Measurements from ENCODE around the gene CFAP43. TPM values are rescaled to one million over a fixed set of nuclear protein-coding genes. Genes with fewer than 3 reads are reported as not detected.

Gene CFAP43
- total and polyA plus RNA-seq, 10 of the 15 experiments (the other 5 are each of a cell fraction or from before 2014, with no cell fraction given): 0.06 to 0.14 (median 0.10) TPM; not detected in 5

GRCh38 chr10:104104418-104104817, 127.7 kb downstream of the CFAP43 start:
- Histone ChIP-seq H3K36me3 (ENCODE audit: control insufficient read depth in 2 of 2, insufficient read depth in 2 of 2, low read length in 1 of 2) (no peaks in the 10 kb centered on the region), H3K4me3 (no peak overlapping the region), H3K4me1 (ENCODE audit: control insufficient read depth, insufficient read depth, low read length) (no peaks in the 10 kb centered on the region), H3K27ac (ENCODE audit: control insufficient read depth, insufficient read depth) (no peak overlapping the region), H3K4me2 (ENCODE audit: control insufficient read depth, insufficient read depth) (no peak overlapping the region), H3K9me3 (replicated peaks; ENCODE audit: control insufficient read depth, insufficient read depth, low read length) (no peaks in the 10 kb centered on the region), H2AFZ (ENCODE audit: control insufficient read depth, low read depth, low read length) (no peak overlapping the region), H3K27me3 (replicated peaks in 1 of 2; ENCODE audit: control insufficient read depth in 2 of 2, insufficient read depth in 2 of 2, low read length in 1 of 2) (no peaks in the 10 kb centered on the region), H3K79me2 (ENCODE audit: control insufficient read depth, insufficient read depth, low read length) (no peaks in the 10 kb centered on the region), H3K9ac (ENCODE audit: control insufficient read depth, insufficient read depth, low read length) (no peak overlapping the region), H4K20me1 (ENCODE audit: control insufficient read depth, insufficient read depth) (no peaks in the 10 kb centered on the region)
- ChIA-PET SMC1A (ENCODE audit: uncharacterized antibody, unreplicated experiment) (interaction anchor here (1.0 to 2.7 kb wide), 4 partner anchors 12 to 78 kb away, joined by 3 to 19 read pairs (median 4); partner anchors contain the start of gene SFR1), CTCF (interaction anchor here (1.4 to 2.3 kb wide), 6 partner anchors 10 to 214 kb away, joined by 3 to 8 read pairs (median 5); partner anchors contain the start of gene SFR1), POLR2A (interaction anchor here (1.2 to 1.4 kb wide), 3 partner anchors 11 to 150 kb away, joined by 3 read pairs; no protein-coding TSS in a partner anchor), RAD21 (ENCODE audit: unreplicated experiment) (interaction anchor here (1.2 to 2.5 kb wide), 4 partner anchors 15 to 32 kb away, joined by 3 to 9 read pairs (median 4); partner anchors contain the start of gene SFR1)
- WGBS (ENCODE audit: insufficient coverage, insufficient replicate concordance, low lambda C conversion rate, missing lambda C conversion rate): 0% methylated on average over 1 of the region's 1 CpG
- in situ Hi-C loops (cut with MboI): no loop called here
- peak; percentile 27 for FAIRE-seq
- DNase-seq (ENCODE audit: low read depth, low spot score): no peak
- no peak; the same call in 2 of the 3 replicates for ATAC-seq
- no TSS peak for BruUV-seq (replicated peaks)
- intact Hi-C loops (cut with micrococcal nuclease; ENCODE audit: unreplicated experiment): no loop called here
- TF ChIP-seq PML (IDR thresholded peaks at IDR 0.05; ENCODE audit: low read length): no peak
- no peak for TF ChIP-seq SPI1 (IDR thresholded peaks at IDR 0.05; ENCODE audit: borderline replicate concordance, insufficient read depth, low read depth, low read length)
- TF ChIP-seq BCLAF1 (IDR thresholded peaks at IDR 0.05): no peak
- no peak for TF ChIP-seq ZBTB4 (CRISPR knock-in tag; IDR thresholded peaks at IDR 0.05)
- no peak for TF ChIP-seq TAF1 (IDR thresholded peaks at IDR 0.05; ENCODE audit: borderline replicate concordance, low read depth, low read length)
- TF ChIP-seq POLR2AphosphoS5 (IDR thresholded peaks at IDR 0.05; ENCODE audit: low read length): no peak
- TF ChIP-seq ELK1 (IDR thresholded peaks at IDR 0.05; ENCODE audit: low read depth, low read length): no peak
- TF ChIP-seq CHD4 (IDR thresholded peaks at IDR 0.05): no peak
- TF ChIP-seq NRF1 (conservative IDR thresholded peaks at IDR 0.05; ENCODE audit: low read depth, low read length): no peak
- no peak for TF ChIP-seq NKRF (conservative IDR thresholded peaks at IDR 0.05)
- TF ChIP-seq KLF5 (IDR thresholded peaks at IDR 0.05; ENCODE audit: partially characterized antibody): no peak
- TF ChIP-seq ZNF24 (IDR thresholded peaks at IDR 0.05): no peak

All from GM12878 (cell line).